Ammon's horn (tissue), 1 donor: ENCODE results near the gene SNAPC1.

ENCODE experiments used
- DNase-seq: peaks from one replicate; pipeline ENCODE4 v3.0.0-alpha.2; 2016; ENCODE audit warnings: low spot score

Gene SNAPC1

DNA sequence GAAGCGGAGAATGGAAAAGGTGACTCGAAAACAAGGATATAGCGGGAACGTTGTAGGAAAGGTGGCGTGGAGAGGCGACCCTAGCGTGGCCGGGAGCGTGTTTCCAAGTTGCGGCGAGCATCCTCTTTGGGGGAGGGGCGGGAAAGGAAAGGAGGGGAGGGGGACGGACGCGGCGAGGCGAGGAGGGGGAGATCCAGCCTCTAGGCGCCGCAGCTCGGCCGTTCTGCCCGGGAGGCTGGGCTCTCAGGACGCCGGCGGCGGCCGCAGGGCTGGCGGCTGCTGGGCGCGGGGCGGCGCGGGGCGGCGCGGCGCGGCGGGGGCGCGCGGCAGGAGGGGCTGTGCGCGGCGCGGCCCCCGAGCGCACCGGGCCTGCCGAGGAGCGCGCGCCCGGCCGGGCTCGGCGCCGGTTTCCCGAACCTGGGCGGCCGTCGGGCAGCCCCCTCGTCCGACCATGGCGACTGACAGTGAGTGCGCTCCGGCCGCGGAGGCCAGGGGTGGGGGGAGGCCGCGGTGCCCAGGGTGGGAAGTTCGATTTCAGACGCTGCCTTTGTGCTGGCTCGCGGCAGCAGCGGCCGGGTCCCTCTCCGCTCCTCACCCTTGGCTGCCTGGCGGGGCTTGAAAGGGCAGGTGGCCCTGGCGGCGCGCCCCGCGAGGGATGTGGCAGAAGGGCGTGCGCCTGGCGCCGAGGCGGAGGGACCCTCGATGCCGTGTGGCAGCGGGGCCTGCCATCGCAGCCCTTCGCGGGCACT, 50.3 kb downstream of the SNAPC1 start, which contains the start of gene SYT16:
Gene SYT16, plus strand, starts transcription at position 357 of the 749 bp plus-strand sequence.
- peak; percentile 11 for DNase-seq

DNA sequence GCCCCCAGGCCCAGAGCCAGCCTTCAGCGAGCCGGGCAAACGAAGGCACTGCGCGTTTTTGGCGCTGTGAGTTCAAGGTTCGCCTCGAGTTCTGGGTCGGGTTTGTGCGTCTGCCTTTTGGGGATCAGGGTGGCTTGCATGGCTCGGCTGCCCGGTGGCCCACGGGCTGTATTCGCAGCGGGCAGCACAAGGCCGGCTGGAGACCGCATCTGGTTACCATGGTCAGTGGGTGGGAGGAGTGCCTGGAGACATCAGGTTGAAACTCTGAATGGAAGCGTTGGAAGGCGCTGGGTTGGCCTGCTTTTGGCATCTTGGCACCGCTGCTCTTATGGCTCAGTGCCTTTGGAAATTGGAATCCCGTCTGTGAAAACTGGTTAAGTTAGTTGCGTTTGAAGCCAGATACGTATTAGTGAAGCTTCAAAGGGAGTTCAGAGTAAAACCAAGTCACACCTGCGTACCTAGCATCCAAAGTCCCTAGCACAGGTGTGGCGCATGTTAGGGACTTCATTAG, 50.9 kb downstream of the SNAPC1 start:
- peak; percentile 9 for DNase-seq

DNA sequence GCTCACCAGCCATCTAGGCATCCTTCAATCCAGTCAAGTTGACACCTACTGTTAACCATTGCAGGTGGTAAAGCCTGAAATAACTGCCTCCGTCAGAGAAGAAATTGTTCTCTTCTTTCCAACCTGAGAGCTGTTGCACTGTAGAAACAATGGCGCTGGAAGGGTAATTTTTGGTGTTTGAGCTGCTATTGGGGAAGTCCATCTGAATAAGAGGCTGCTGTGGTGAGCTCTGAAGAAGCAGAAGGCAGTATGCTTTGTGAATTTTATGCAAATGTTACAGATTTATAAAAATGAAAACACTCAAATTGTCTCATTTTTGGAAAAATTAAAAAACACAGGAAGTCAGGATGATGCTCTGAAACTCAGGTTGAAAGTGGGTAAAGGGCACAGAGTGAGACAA, 60.2 kb downstream of the SNAPC1 start:
- no peak for DNase-seq

DNA sequence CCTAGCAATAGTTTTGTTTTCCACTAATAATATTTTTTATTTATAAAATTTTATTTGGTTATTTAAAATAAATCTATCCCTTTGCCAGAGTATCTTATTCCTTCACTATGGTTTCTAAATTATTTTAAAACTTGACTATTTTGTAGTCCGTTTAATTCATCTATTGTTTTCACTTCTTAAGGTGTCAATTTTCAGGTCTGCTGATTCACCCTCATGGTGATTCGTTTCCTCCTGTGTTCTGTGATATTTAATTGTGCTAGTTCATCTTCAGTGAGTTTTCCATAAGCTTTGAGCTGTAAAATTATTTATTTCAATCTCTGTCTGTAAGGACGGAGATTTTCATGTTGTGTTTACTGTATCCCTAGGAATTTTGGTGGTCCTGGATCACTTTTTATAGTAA, 70.6 kb downstream of the SNAPC1 start:
- no peak for DNase-seq

DNA sequence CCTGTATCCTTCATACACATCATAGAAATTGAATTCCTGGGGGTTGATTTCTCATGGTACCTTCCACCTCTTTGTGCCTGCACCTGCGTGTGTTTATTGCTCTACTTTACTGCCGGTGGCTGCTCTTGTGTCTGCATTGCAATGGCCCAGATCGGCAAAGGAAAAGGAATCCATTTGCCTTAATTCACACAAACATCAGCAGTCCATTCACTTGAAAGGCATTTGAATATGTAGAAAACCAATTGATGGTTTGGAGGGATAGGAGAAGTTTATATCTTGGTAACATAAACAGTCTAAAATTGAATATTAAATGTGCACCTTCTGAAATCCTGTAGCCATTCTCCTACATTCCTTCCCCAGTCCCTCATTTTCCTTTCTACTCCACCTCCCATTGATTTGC, 74.0 kb downstream of the SNAPC1 start:
- DNase-seq, result no peak

DNA sequence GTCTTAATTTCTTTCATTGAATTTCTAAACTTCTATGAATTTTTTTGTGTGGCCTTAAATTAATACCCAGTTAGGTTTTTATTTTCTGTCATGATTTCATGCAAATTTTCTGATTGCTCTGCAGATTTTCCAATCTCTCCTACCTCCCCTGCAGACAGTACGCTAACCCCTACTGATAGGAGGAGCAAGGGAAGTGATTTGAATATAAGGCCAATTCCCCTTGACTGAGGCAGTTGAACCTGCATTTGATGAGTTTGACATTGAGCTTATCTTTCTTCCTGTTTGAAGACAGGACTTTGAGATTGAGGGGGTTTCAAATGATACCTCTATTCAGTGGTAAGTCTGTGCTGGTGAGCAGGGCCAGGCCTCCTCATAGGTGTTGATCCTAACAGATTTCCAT, 74.6 kb downstream of the SNAPC1 start:
- DNase-seq, result no peak

DNA sequence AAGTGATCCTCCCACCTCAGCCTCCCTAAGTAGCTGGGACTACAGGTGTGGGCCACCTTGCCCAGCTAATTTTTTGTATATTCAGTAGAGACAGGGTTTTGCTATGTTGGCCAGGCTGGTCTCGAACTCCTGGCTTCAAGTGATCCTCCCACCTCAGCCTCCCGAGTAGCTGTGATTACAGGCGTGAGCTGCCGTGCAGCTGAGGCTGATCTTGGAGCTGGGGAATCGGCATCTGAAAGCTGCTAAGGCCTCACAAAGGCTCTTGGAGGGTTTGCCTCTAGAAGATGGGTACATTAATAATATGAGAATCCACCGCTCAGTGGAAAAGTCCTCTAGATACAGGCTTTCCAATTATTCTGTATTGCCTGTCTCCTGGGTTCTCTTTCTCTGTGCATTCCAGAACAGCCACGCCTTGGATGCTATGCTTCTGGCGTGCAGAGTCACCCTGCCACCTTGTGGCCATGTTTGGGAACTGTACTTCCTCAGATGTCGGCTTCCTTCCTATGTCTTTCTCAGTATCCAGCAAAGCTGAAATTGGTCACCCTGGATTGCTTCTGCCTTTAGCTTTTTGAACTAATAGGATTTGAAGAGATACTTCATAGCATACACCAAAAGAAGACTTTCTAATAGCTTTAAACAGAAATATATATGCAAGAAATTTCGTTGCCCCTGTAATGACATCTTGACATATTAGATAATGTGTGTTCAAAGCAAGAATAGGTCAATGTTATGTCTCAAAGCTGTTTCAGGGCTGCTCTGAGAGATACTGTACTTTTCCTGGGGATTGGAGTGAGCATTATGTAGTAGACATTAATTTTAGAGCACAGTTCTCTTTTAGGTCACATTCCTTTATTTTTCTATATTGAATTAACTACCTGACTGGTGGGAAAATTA, 75.4 kb downstream of the SNAPC1 start:
- DNase-seq, result peak; percentile 94

DNA sequence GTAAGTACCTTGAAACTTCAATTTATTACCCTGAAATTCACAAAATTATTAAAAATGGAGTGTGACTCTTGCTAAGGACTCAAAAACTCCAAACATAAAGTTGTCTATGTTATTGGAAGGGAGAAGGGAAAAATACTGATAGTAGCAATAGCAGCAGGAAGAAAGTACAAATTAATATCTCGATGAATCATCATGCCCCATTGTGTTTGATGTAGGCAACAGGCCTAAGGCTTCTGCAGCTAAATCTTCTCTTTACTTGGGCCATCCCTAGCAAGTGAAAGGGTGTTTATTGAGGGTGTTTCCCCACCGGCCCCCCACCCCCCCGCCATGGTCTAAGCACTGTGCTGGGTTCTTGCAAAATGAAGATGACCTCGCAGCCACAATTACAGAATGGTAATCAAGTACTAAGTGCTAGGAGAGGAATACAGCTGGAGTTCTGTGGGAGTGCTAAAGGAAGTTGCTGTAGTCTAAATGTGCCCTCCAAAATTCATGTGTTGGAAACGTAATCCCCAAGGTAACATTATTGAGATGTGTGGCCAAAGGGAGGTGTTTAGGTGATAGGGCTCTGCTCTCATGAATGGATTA, 76.5 kb downstream of the SNAPC1 start:
- no peak for DNase-seq

DNA sequence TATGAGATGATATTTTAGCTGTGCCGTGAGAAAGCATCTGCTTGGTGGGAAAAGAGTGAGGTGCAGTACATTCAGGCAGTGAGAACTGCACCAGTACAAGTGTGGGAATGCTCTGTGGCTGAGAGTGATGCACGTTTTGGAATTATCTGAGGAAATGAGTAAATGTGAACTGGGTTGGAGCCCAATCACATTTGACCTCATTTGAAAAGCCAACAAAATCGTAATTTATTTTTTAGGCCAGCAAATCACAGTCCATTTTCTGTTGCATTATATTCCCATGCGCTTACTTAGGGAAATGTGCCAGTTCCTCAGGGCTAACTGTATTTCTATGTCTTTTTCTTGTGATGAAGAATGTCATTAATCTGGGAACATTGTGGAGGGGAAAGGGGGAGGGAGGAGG, 77.3 kb downstream of the SNAPC1 start:
- no peak for DNase-seq

DNA sequence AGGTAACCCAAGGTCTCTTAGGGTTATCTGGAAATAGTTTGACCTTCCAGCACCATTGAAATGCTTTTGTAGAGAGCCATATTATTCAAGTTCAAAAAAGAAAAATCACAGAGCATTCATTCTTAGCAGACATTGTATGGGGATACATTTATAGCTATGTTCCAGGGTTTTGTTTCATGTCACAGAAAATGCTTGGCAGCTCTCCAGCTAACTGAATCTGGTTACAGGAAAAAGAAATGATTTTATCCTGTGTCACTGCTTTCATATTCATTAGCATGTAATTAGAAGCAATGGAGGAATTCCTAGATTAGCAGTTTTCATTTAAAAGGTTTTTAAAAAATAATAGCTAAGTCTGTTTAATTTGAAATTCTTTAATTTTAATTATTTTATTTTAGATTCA, 78.9 kb downstream of the SNAPC1 start:
- DNase-seq, result no peak
